GM12801 (cell line): ENCODE measurements around the gene UBTD2.

Experiments
- CTCF ChIP-seq: IDR thresholded peaks from one replicate; pipeline ENCODE4 v1.5.1; 2011; ENCODE audit warnings: control low read depth; ENCODE audit not compliant: insufficient read length; ENCODE audit errors: extremely low read depth

UBTD2 gene

GRCh38 chr5:172313915-172314314 is 30.4 kb upstream of the UBTD2 start:
- no peak for TF ChIP-seq CTCF

GRCh38 chr5:172312286-172312685 is 28.7 kb upstream of the UBTD2 start:
- TF ChIP-seq CTCF, result no peak

- no peak for TF ChIP-seq CTCF
Measured at GRCh38 chr5:172311605-172312004, 28.0 kb upstream of the UBTD2 start.

GRCh38 chr5:172311026-172311425 is 27.5 kb upstream of the UBTD2 start:
- no peak for TF ChIP-seq CTCF

GRCh38 chr5:172305380-172305779 is 21.8 kb upstream of the UBTD2 start:
- TF ChIP-seq CTCF, result no peak

- no peak for TF ChIP-seq CTCF
Measured at GRCh38 chr5:172303572-172304335, 20.2 kb upstream of the UBTD2 start.

GRCh38 chr5:172303162-172303561 is 19.6 kb upstream of the UBTD2 start:
- no peak for TF ChIP-seq CTCF
